HepG2 (cell line): ENCODE measurements around the gene PAIP1. TPM values are rescaled to one million over a fixed set of nuclear protein-coding genes. Genes with fewer than 3 reads are reported as not detected.

Source experiments
- CBFB ChIP-seq: sonication (generic); formaldehyde crosslinking; IDR thresholded peaks from 2 replicates; pipeline ENCODE4 v1.4.0; 2020; ENCODE audit warnings: missing genetic modification reagents
- KDM5A ChIP-seq: fragments of 200-600 bp; sonication (generic); IDR thresholded peaks from 2 replicates; pipeline ENCODE4 v1.7.0; 2018; ENCODE audit warnings: antibody characterized with exemption, mild to moderate bottlenecking, low read length, borderline replicate concordance
- MXD4 ChIP-seq: IDR thresholded peaks from 2 replicates; pipeline ENCODE4 v1.6.1; 2016; ENCODE audit warnings: mild to moderate bottlenecking, missing biosample characterization, missing genetic modification reagents
- PATZ1 ChIP-seq: sonication (generic); formaldehyde crosslinking; IDR thresholded peaks from 2 replicates; pipeline ENCODE4 v1.4.0; 2020; ENCODE audit warnings: missing genetic modification reagents
- SNAPC5 ChIP-seq: sonication (generic); formaldehyde crosslinking; IDR thresholded peaks from 2 replicates; pipeline ENCODE4 v1.8.1; 2023; ENCODE audit warnings: mild to moderate bottlenecking, missing genetic modification reagents, borderline replicate concordance
- TMF1 ChIP-seq: sonication (generic); formaldehyde crosslinking; IDR thresholded peaks from 2 replicates; pipeline ENCODE4 v1.8.1; 2022; ENCODE audit warnings: low read depth, missing genetic modification reagents
- TP53 ChIP-seq: sonication (generic); formaldehyde crosslinking; conservative IDR thresholded peaks from 2 replicates; pipeline ENCODE4 v1.4.0; 2020; ENCODE audit warnings: missing genetic modification reagents
- YEATS4 ChIP-seq: sonication (generic); formaldehyde crosslinking; IDR thresholded peaks from 2 replicates; pipeline ENCODE4 v1.4.0; 2020; ENCODE audit warnings: missing genetic modification reagents, borderline replicate concordance
- ZFY ChIP-seq: sonication (generic); formaldehyde crosslinking; IDR thresholded peaks from 2 replicates; pipeline ENCODE4 v1.4.0; 2020; ENCODE audit warnings: missing genetic modification reagents
- ZNF441 ChIP-seq: sonication (generic); formaldehyde crosslinking; IDR thresholded peaks from 2 replicates; pipeline ENCODE4 v1.7.0; 2021; ENCODE audit warnings: missing genetic modification reagents, borderline replicate concordance
- ZNF556 ChIP-seq: sonication (generic); formaldehyde crosslinking; IDR thresholded peaks from 2 replicates; pipeline ENCODE4 v1.4.0; 2020; ENCODE audit warnings: mild to moderate bottlenecking, missing genetic modification reagents, borderline replicate concordance
- ZNF564 ChIP-seq: sonication (generic); formaldehyde crosslinking; IDR thresholded peaks from 2 replicates; pipeline ENCODE4 v1.8.1; 2023; ENCODE audit warnings: mild to moderate bottlenecking, missing genetic modification reagents
- ZNF639 ChIP-seq: conservative IDR thresholded peaks from 2 replicates; pipeline ENCODE4 v1.6.1; 2018; ENCODE audit warnings: missing genetic modification reagents
- ZNF709 ChIP-seq: sonication (generic); formaldehyde crosslinking; IDR thresholded peaks from 2 replicates; pipeline ENCODE4 v1.5.0; 2020; ENCODE audit warnings: mild to moderate bottlenecking, missing genetic modification reagents
- ZNF780A ChIP-seq: sonication (generic); formaldehyde crosslinking; IDR thresholded peaks from 2 replicates; pipeline ENCODE4 v1.8.0; 2022; ENCODE audit warnings: mild to moderate bottlenecking, missing genetic modification reagents, moderate library complexity
- ZSCAN20 ChIP-seq: sonication (generic); formaldehyde crosslinking; IDR thresholded peaks from 2 replicates; pipeline ENCODE4 v1.4.0; 2020; ENCODE audit warnings: missing genetic modification reagents, mild to moderate bottlenecking, borderline replicate concordance
- ZSCAN31 ChIP-seq: sonication (generic); formaldehyde crosslinking; IDR thresholded peaks from 2 replicates; pipeline ENCODE4 v1.5.0; 2020; ENCODE audit warnings: low read depth, mild to moderate bottlenecking, missing genetic modification reagents
- polyA plus RNA-seq, 8 experiments: library from polyadenylated mRNA; depleted of rRNA in 3 of 8; stranded (reverse) in 7 of 8; unstranded in 1 of 8; fragments of >200 nt; fragmentation: Illumina TruSeq in 4 of 8; extraction: Trizol in 4 of 8; gene quantifications; 2 replicates each; pipeline versions ENCODE4 v1.2.1 to v1.2.3, GENCODE V29; 2011 to 2016; ENCODE audit warnings: low read depth in 4 of 8, missing spikeins in 1 of 8, mixed read lengths in 1 of 8; ENCODE audit not compliant: insufficient read depth in 1 of 8
- total RNA-seq, 5 experiments: library from RNA; depleted of rRNA; stranded (reverse); fragments of >200 nt; fragmentation: Illumina TruSeq; extraction: Trizol; gene quantifications; 2 replicates each; pipeline ENCODE4 v1.2.3, GENCODE V29; 2016; ENCODE audit warnings: low read depth in 1 of 5
- TF ChIP-seq, protein P1 (sequence below): sonication (generic); formaldehyde crosslinking; IDR thresholded peaks from 2 replicates; pipeline ENCODE4 v1.9.0; 2022; ENCODE audit warnings: missing genetic modification reagents, mild to moderate bottlenecking, borderline replicate concordance
- TF ChIP-seq, protein P2 (sequence below): IDR thresholded peaks from 2 replicates; pipeline ENCODE4 v1.6.1; 2016; ENCODE audit warnings: mild to moderate bottlenecking, missing biosample characterization, missing genetic modification reagents
- TF ChIP-seq, protein P3 (sequence below): sonication (generic); formaldehyde crosslinking; IDR thresholded peaks from 2 replicates; pipeline ENCODE4; 2020; ENCODE audit warnings: missing genetic modification reagents, mild to moderate bottlenecking, borderline replicate concordance

Gene PAIP1
- total and polyA plus RNA-seq, 2 of the 13 experiments (the other 11 are each of a cell fraction or from before 2014, with no cell fraction given) = 96.6 to 116 TPM

DNA sequence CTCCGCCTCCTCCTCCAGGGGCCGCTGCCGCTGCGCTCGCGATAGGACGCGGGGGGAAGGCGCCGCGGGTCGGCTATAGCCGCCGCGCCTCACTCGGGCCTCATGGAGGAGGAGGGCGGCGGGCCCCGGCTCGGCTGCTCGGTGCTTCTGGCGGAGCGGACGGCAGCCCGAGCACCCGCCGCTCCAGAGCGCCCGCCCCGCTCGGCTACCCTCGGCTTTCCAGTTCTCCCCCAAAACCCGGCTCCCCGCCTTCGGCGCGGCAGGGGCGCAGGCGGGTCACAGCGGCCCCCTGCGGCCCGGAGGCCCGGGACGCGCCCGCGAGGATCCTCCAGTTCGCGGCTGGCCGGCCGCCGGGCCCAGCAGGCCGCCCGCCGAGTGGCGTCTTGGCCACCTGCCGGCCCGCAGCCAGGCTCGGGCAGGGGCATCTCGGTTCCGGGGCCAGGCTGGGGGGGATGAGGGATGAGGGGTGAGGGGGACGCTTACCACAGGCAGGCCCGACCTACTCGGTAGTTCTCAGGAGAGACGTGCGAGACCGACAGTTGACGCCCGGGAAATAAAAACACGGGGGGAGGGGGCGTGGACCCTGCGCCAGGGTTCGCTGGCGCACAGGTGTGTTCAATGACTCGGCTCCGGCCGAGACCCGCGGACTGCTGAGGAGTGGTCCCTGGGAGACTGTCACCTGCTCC, at the start of gene PAIP1 (continued):
- TF ChIP-seq, protein P1, sequence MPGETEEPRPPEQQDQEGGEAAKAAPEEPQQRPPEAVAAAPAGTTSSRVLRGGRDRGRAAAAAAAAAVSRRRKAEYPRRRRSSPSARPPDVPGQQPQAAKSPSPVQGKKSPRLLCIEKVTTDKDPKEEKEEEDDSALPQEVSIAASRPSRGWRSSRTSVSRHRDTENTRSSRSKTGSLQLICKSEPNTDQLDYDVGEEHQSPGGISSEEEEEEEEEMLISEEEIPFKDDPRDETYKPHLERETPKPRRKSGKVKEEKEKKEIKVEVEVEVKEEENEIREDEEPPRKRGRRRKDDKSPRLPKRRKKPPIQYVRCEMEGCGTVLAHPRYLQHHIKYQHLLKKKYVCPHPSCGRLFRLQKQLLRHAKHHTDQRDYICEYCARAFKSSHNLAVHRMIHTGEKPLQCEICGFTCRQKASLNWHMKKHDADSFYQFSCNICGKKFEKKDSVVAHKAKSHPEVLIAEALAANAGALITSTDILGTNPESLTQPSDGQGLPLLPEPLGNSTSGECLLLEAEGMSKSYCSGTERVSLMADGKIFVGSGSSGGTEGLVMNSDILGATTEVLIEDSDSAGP = peak; percentile 75; the same call in 1 of the 2 replicates
- TF ChIP-seq ZSCAN20 (CRISPR knock-in tag) (peak; percentile 80; the same call in 1 of the 2 replicates), ZNF780A (CRISPR knock-in tag) (peak; percentile 44; the same call in 1 of the 2 replicates), TMF1 (CRISPR knock-in tag) (peak; percentile 72; the same call in 1 of the 2 replicates), PATZ1 (CRISPR knock-in tag) (peak; percentile 6; the same call in 1 of the 2 replicates), YEATS4 (peak; percentile 84), ZFY (peak; percentile 89), MXD4 (CRISPR knock-in tag) (no peak), TP53 (no peak), ZNF709 (CRISPR knock-in tag) (peak; percentile 62; the same call in 1 of the 2 replicates), ZSCAN31 (peak; percentile 68; the same call in 1 of the 2 replicates), ZNF639 (CRISPR knock-in tag) (0 out of 2 replicates have a peak, but pooled peaks have one; percentile 21), KDM5A (peak; percentile 83), SNAPC5 (CRISPR knock-in tag) (0 out of 2 replicates have a peak, but pooled peaks have one; percentile 40), ZNF441 (CRISPR knock-in tag) (peak; percentile 59), CBFB (CRISPR knock-in tag) (0 out of 2 replicates have a peak, but pooled peaks have one; percentile 18), ZNF556 (CRISPR knock-in tag) (peak; percentile 62; the same call in 1 of the 2 replicates), ZNF564 (0 out of 2 replicates have a peak, but pooled peaks have one; percentile 28)
- TF ChIP-seq, protein P2, sequence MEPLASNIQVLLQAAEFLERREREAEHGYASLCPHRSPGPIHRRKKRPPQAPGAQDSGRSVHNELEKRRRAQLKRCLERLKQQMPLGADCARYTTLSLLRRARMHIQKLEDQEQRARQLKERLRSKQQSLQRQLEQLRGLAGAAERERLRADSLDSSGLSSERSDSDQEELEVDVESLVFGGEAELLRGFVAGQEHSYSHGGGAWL (CRISPR knock-in tag) = 0 out of 2 replicates have a peak, but pooled peaks have one; percentile 62
- TF ChIP-seq, protein P3, sequence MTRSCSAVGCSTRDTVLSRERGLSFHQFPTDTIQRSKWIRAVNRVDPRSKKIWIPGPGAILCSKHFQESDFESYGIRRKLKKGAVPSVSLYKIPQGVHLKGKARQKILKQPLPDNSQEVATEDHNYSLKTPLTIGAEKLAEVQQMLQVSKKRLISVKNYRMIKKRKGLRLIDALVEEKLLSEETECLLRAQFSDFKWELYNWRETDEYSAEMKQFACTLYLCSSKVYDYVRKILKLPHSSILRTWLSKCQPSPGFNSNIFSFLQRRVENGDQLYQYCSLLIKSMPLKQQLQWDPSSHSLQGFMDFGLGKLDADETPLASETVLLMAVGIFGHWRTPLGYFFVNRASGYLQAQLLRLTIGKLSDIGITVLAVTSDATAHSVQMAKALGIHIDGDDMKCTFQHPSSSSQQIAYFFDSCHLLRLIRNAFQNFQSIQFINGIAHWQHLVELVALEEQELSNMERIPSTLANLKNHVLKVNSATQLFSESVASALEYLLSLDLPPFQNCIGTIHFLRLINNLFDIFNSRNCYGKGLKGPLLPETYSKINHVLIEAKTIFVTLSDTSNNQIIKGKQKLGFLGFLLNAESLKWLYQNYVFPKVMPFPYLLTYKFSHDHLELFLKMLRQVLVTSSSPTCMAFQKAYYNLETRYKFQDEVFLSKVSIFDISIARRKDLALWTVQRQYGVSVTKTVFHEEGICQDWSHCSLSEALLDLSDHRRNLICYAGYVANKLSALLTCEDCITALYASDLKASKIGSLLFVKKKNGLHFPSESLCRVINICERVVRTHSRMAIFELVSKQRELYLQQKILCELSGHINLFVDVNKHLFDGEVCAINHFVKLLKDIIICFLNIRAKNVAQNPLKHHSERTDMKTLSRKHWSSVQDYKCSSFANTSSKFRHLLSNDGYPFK = peak; percentile 26; the same call in 1 of the 2 replicates
